NCI-H2107 treated with DMSO at 0.1 percent for 48 hours (cell line): ENCODE data around the gene BLM.
"Not testable (repeated sequence)": the region's sequence is repeated elsewhere in the genome, so short reads cannot be mapped to it uniquely, and the experiment has no call there.

Experiments
- DNase-seq: peaks from one replicate; lab custom pipeline; 2025; ENCODE audit not compliant: unreplicated experiment; lab: John Stamatoyannopoulos, UW

BLM gene

DNA sequence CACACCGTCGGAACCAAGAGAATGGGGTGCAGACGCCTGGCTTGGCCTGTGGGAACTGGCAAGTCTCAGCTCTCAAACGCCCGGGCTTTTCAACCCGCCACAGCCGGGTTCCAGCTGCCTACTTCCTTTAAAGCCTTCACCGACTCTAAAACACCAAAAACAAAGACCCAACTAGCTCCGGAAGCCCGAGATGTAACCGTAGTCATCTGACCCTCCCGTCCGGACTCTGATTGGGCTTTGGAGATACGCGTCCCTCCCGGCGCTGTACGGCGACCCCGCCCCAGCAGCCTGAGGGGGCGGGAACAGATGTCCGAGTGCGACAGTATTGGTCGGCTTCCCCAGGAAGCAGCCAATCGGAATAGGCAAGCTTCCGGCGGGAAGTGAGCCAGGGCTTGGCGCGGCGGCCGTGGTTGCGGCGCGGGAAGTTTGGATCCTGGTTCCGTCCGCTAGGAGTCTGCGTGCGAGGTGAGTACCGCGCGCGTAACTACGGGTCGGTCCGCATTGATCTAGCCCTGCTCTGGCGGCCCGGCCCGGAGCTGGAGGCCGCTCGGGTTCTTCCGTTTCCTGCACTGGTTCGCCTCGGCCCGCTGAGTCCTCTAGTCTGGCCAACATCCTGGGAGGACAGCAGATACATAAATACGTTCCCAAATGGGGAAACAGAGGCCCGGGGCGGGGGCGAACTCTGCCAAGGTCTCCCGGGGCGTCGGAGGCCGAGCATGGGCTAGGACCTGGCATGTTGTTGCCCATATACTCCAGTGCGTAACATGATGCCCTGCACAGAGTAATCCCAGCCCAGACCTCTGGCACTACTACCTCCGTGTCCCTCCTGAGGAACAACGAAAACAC, at the start of gene BLM:
BLM (plus strand) TSS at position 371 of the 846 bp plus-strand sequence. CDS start 30,047 bp downstream, outside the sequence.
- DNase-seq, result peak; percentile 77

DNA sequence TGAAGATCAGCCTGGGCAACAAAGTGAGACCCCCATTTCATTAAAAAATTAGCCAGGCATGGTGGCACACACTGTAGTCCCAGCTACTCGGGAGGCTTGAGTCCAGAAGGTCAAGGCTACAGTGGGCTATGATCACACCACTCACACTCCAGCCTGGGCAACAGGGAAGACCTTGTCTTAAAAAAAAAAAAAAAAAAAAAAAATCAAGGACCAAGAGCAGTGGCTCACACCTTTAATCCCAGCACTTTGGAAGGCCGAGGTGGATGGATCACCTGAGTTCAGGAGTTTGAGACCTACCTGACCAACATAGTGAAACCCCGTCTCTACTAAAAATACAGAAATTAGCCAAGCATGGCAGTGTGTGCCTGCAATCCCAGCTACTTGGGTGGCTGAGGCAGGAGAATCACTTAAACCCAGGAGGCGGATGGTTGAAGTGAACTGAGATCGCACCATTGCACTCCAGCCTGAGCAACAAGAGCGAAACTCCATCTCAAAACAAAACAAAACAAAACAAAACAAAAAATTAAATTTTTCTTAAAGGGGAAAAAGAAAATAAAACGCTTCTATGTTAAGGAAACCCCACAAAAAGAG, 49.3 kb upstream of the BLM start:
- not testable (repeated sequence) for DNase-seq

DNA sequence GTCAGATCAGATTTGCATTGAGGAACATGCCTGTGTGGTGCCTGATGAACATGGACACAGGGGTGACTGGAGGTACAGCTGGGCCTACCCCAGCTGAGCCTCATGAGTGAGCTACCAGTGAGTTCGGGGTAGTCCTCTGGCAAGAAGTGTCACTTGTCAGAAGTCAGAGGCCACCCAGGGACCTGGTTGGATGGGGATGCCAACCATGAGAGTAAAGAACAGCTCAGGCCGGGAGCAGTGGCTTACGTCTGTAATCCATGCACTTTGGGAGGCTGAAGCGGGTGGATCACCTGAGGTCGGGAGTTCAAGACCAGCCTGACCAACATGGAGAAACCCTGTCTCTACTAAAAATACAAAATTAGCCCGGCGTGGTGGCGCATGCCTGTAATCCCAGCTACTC, 46.5 kb upstream of the BLM start:
- not testable (repeated sequence) for DNase-seq

DNA sequence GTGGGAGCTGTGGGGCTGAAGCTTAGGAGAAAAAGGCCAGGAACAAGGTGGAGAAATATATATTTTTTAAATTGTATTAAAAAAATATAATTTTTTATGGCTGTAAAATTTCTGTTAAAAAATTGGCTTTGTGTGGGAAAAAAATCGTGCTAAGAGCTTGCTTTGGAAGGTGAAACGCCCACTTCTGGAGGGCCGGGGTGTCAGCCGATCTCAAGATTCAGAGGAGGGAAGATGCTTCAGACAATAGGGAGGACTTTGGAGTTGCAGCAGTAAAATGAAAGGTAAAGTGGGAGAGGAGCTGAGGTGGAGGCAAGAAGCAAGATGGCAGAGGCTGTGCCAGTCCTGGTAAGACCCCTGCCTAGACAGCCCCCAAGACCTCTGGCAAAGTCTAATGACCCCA, 45.9 kb upstream of the BLM start:
- DNase-seq, result no peak

DNA sequence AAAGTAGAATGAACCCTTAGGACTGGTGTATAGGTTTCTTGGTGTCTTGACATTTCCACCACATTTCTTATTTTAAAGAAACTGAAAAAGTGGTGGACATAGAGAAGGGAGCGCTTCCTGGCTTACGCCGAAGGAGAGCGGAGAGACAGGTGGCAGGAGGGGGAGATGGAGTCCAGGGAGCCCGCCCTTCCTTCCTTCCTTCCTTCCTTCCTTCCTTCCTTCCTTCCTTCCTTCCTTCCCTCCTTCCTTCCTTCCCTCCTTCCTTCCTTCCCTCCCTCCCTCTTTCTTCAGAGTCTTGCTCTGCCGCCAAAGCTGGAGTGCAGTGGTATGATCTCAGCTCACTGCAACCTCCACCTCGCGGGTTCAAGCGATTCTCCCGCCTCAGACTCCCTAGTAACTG, 43.8 kb upstream of the BLM start:
- not testable (repeated sequence) for DNase-seq

DNA sequence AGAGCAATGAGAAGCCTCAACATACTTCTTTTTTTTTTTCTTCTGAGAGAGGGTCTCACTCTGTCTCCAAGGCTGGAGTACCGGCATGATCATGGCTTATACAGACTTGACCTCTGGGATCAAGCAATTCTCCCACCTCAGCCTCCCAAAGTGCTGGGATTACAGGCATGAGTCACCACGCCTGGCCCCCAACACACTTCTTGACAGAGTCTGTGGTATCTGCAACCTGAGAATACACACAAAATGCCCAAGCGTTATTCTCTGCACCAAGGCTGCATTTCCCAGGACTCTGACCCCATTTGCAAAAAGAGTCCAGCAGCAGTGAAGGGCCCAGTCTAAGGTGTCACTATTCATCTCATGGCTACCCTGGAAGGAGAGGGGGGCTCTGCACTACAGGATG, 42.7 kb upstream of the BLM start:
- DNase-seq, result no peak

DNA sequence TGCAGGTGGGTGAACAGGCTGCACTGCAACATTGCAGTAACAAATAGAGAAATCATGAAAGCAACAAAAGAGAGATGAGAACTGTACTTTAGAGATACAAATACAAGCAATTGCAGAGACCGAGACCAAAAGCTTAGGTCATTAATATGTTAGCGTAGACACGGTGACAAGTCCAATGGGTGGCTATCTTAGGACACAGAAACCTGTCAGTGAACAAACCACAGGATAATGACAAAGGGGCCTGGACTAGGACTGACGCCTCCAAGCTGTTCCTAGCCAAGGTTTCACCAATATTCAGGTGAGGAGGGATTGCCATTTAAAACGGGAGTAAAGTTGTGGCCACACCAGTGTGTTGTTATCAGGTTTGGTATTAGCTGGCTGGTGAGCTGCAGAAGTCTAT, 41.7 kb upstream of the BLM start:
- no peak for DNase-seq

DNA sequence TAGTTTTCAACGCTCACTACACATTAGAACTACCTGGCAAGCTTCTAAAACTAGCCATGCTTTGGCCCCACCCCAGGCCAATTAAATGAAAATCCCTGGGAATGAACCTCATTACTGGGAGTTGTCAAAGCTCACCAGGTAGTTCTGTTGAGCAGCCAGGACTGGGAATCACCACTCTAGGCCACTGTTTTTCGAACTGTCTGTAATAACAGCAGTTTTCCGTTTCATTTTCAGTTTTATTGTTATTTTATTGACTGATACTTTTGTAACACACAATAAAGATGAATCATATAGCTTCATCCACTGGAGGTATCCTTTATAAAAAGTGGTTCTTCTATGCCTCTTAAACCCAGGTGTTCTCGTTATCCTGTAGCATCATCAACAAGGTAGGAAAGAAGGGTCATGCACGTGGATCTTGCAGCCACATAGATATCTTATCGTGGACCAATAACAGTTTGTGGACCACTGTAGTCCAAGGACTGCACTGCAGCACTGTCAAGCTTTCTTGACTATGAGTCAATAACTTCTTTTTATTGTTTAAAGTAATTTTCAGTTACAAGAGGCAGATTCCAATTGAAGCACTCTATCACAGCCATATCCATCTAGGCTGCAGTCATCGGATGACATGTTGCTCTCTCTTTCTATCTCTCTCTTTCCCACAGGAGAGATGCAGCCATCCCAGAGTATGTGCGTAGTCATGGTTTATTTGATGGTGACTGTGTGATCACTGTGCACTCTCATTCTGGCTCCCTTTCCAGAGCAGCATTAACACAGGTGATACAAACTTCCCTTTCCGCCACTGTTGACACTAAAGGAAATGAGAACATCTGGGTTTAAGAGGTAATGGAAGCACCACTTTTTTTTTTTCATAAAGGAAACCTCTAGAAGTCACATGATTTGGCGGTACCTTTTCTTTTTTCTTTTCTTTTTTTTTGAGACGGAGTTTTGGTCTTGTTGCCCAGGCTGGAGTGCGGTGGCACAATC, 39.0 kb upstream of the BLM start:
- DNase-seq, result no peak

DNA sequence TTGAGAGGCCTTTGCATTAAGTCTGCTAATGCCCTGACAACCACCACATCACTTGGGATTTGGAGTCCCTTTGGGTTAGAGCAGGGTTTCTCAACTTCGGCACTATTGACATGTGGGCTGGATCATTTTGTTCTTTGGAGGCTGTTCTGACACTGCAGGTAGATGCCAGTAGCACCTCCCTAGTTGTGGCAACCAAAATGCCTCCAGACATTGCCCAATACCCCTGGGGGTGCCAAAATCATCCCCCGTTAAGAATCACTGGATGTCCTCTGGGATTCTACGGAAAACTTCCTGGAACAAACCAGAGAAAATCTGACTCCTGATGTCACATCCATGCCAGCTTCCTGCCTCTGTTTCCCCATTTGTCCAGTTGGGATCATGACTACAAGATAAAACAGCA, 37.2 kb upstream of the BLM start:
- no peak for DNase-seq

DNA sequence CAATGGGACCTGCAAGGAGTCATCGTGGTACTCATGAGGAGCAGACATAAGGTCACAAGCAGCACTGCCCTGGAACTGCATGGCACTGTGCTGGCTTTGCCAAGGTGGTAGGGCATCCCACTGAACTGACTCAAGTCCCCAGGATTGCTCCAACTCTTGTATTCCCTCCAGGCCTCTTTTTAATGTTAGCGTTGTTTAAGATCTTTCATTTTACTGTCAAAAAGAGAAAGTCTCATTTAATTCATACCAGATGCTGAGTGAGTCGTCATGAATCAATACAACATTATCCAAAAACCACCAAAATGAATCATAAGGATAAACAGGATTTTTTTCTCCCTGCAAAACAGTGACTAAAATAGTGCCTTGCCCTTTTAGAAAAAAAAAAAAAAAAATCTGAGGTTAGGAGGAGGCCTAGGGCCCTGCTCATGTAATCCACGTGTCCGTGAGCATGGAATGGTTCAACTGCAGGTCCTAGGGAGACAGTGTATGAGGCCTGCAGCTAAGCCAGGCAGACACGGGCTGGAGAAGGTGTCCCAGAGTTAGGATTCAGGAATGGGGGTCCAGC, 36.7 kb upstream of the BLM start:
- DNase-seq, result no peak

DNA sequence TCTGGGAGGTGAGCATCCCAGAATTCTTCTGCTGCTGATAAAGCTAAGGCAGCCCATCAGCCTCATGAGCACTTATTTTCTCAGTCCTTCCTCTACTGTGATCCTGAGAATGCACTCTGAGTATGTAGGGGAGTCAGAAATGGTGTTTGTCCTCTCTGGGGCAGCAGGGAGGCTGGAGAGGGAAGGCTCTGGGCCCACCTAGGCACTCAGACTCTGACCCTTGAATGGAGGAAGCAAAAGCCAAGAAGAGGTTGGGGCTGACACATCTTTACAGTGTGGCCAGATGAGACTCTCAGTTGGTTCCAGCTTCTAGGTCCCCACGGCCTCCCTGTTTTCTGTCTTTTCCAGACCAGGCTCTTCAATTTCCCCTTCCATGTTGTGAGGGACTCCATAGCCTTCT, 36.1 kb upstream of the BLM start:
- no peak for DNase-seq

DNA sequence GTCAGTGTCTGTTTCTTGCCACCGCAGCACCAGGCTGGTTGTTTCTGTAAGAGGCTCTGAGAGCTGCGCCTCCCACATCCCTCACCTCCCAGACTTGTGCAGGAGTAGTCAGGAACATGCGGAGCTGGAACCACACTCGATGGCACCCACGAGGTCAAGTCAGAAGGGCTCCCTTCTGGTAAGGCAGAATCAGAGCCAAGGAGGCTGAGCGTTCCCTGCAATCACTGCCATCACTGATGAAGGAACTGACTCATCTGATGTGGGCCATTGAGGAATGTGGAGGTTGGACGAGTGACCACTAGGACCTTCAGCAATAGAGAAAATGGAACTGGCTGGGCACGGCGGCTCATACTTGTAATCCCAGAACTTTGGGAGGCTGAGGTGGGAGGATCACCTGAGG, 35.7 kb upstream of the BLM start:
- DNase-seq, result no peak

DNA sequence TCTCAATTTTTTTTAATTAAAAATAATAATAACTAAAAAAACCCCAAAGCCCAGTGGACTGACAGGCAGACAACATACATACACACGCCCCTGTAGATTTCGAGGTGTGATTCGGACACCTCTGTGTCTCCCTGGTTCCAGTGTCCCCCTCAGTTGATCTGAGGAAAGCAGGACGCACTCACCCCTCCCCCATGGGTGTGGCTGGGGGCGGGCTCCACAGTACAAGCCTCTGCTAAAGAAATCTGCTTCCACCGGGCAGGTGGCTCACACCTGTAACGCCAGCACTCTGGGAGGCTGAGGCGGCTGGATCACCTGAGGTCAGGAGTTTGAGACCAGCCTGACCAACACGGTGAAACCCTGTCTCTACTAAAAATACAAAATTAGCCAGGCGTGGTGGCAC, 33.8 kb upstream of the BLM start:
- DNase-seq, result no peak

DNA sequence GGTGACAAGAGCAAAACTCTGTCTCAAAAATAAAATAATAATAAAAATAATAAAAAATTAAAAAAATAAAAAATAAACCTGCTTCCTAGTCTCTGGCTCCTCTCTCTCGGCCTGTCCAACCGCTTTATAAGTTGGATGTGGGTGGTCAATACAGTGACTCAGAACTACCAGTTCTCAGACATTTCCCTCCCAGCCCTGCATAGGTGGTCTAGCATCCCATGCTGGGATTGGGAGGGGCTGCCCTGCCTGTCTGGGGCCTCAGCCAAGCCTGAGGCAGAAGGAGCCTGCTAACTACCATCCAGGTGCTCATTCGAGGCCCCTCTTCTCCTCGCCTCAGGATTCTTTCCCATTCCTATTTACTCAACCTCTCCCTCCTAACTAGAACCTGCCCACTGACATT, 33.3 kb upstream of the BLM start:
- no peak for DNase-seq

DNA sequence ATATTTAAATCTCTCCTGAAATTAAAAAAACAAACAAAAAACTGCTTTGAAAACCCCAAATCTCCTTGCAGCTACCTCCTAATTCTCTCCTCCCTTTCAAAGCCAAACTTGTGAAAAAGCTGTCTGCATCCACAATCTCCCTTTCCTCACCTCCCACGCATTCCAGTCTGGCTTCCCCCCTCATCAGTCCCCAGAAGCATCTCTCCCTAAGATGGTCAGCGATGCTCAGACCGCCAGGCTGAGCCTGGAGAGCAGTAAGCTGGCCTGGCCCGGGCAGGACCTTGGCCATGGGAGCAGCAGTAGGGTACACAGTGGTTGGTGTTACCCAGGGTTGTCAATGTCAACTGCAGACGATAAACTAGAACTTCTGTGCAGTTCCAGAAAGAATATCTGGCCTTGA, 32.9 kb upstream of the BLM start:
- no peak for DNase-seq

DNA sequence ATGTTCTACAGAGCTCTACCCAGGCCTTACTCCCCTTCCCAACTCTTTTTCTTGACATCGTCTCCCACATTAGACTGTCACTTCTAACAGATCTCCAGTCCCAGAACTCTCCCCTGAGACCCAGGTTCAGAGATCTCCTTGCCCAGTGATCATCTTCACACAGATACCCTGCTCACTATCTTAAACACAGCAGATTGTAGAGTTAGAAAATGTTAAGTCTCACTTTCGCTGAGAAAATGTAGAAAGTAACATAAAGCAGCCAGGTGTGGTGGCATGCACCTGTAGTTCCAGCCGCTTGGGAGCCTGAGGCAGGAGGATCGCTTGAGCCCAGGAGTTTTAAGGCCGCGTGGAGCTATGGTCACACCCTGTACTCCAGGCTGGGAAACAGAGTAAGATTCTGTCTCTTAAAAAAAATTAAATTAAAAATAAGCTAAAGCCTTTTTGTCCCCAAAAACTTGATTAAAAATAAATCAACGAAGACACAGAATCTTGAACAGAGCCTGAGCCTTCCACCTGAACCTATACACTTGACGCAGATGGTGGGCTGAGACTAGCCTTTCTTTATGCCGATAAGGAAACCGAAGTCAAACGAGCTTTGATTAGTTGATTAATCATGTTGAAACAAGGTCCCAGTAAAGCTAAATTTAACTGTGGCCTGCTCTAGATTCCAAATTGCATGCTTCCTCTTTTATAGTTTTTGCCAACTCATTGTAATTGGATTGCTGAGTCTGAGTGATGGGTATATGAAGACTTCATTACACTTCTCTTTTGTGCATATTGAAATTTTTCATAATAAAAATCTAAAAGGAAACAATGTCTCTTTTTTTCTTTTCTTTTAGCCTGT, 31.3 kb upstream of the BLM start:
- no peak for DNase-seq

DNA sequence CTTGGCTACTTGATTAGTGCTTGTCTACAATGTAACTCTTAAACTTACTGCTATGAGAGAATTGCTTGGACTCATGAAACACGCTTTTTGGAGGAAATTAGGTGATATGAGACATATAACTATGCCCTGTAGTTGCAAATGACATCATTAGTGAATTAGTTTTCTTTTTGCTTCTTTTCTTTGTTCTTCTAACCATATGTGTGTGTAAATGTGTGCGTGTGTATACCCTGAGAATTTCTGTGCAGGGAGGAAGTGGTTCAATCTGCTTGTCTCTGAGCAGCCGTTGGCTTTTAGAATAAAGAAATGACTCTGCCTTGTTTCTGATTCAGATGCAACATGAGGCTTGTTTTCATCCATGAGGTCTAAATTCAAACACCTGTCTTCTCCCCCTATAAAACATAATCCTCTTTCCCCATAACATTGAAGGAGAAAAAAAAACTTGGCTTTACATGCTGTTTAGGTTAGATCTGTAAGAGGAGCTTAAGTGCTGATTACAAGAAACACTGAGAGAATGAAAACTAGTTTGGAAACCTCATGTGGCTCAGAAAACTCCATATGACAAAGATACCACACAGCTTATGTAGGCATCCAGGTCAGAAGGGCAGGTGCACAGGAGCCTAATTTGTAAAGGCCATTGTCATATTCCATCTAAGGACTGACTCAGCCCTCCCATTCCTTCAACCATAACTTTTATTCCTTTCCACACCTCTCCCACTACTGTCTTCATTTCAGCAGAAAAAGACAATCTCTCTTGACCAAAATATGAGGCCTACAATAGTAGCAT, 30.5 kb upstream of the BLM start:
- DNase-seq, result peak; percentile 15

DNA sequence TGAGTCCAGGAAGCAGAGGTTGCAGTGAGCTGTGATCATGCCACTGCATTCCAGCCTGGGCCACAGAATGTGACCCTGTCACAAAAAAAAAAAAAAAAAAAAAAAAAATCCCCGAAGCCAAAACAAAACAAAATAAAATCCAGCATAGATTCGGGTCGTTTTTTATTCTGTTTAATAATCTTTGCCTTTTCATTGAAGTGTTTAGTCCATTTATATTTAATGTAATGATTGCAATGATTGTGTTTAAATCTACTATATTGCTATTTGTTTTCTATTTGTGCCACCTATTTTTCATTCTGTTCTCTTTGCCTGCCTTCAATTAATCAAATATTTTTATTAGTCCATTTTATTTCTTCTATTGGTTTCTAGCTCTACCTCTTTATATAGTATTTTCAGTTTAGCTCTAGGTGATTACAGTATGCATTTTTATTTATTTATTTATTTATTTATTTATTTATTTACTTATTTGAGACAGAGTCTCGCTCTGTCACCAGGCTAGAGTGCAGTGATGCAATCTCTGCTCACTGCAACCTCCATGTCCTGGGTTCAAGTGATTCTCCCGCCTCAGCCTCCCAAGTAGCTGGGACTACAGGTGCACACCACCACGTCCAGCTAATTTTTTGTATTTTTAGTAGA, 27.7 kb upstream of the BLM start:
- DNase-seq, result not testable (repeated sequence)

DNA sequence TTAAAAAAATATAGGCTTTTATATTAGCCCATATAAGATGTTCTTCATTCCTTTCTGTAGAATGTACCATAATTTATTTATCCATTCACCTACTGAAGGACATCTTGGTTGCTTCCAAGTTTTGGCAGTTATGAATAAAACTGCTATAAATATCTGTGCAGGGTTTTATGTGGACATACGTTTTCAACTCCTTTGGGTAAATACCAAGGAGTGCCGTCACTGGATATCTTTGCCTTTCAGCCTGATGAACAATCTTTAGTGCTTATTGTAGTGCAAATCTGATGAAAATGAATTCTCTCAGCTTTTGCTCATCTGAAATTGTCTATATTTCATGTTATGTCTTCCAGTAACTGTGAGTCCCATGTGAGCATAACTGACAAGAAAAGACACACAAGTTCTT, 26.6 kb upstream of the BLM start:
- DNase-seq, result no peak
